IMR-90 (cell line): ENCODE data around the gene MACF1. TPM values are rescaled to one million over a fixed set of nuclear protein-coding genes. Genes with fewer than 3 reads are reported as not detected.

Experiments used
- ATAC-seq: fragments of 200-7000 bp; cut with Tn5 transposase; 2 replicates; pipeline ENCODE4 v1.9.1; 2020; ENCODE audit warnings: low read depth, mild to moderate bottlenecking, moderate library complexity
- BruUV-seq: library from RNA; stranded (reverse); fragments of 400-500 nt; replicated peaks from 2 replicates; lab custom pipeline; 2021; lab: Mats Ljungman, UMichigan
- CTCF ChIA-PET: fragments of 300-600 bp; formaldehyde crosslinking; extraction: SDS; loops from one replicate; lab custom pipeline; 2021; ENCODE audit warnings: antibody characterized with exemption; lab: Yijun Ruan, JAX
- POLR2A ChIA-PET: fragments of 300-600 bp; sonication (Branson Sonifier 250); formaldehyde crosslinking; loops from one replicate; lab custom pipeline; 2022; ENCODE audit warnings: antibody characterized with exemption; ENCODE audit not compliant: unreplicated experiment; lab: Charles Lee
- DNase-seq: peaks from one replicate; pipeline ENCODE4 v3.0.0; 2013
- H2AFZ ChIP-seq: replicated peaks from 2 replicates; pipeline ENCODE3; 2013; ENCODE audit warnings: low read length, mild to moderate bottlenecking; ENCODE audit not compliant: poor library complexity
- H2AK5ac ChIP-seq: 2 replicates; pipeline ENCODE4 v1.6.1; 2013; ENCODE audit warnings: low read depth, low read length, inconsistent platforms
- H2AK9ac ChIP-seq: replicated peaks from 2 replicates; pipeline ENCODE3; 2013; ENCODE audit warnings: mild to moderate bottlenecking, low read depth, low read length, moderate library complexity; ENCODE audit not compliant: poor library complexity
- H2BK120ac ChIP-seq: 2 replicates; pipeline ENCODE4 v1.6.1; 2013; ENCODE audit warnings: low read depth, low read length, inconsistent platforms
- H2BK15ac ChIP-seq: 3 replicates; pipeline ENCODE4 v1.6.1; 2013; ENCODE audit warnings: low read depth, low read length, inconsistent platforms
- H2BK20ac ChIP-seq: 2 replicates; pipeline ENCODE4 v1.6.1; 2013; ENCODE audit warnings: low read depth, mild to moderate bottlenecking, inconsistent platforms, low read length, moderate library complexity
- H2BK5ac ChIP-seq: 2 replicates; pipeline ENCODE4 v1.6.1; 2013; ENCODE audit warnings: mild to moderate bottlenecking, low read depth, low read length, inconsistent platforms; ENCODE audit not compliant: poor library complexity, severe bottlenecking
- H3K14ac ChIP-seq: replicated peaks from 2 replicates; pipeline ENCODE4 v1.6.1; 2013; ENCODE audit warnings: low read depth, low read length, inconsistent platforms
- H3K18ac ChIP-seq: 2 replicates; pipeline ENCODE4 v1.6.1; 2013; ENCODE audit warnings: low read depth, low read length, control low read depth
- H3K23ac ChIP-seq: 2 replicates; pipeline ENCODE4 v1.6.1; 2013; ENCODE audit warnings: low read depth, low read length, inconsistent platforms
- H3K27ac ChIP-seq: 2 replicates; pipeline ENCODE4 v1.5.1; 2013; ENCODE audit warnings: mild to moderate bottlenecking, control low read depth, low read length; ENCODE audit not compliant: insufficient read depth
- H3K27me3 ChIP-seq: 2 replicates; pipeline ENCODE4 v1.6.1; 2013; ENCODE audit warnings: low read length; ENCODE audit not compliant: control insufficient read depth, insufficient read depth
- H3K36me3 ChIP-seq: 2 replicates; pipeline ENCODE4 v1.6.1; 2013; ENCODE audit warnings: low read length, mixed read lengths; ENCODE audit not compliant: control insufficient read depth, insufficient read depth
- H3K4ac ChIP-seq: 2 replicates; pipeline ENCODE4 v1.6.1; 2013; ENCODE audit warnings: low read depth, low read length, inconsistent platforms
- H3K4me1 ChIP-seq: 2 replicates; pipeline ENCODE4 v1.6.1; 2013; ENCODE audit warnings: low read length, mixed read lengths; ENCODE audit not compliant: control insufficient read depth, insufficient read depth
- H3K4me2 ChIP-seq: 2 replicates; pipeline ENCODE4 v1.6.1; 2013; ENCODE audit warnings: low read depth, mild to moderate bottlenecking, control low read depth, low read length, moderate library complexity
- H3K4me3 ChIP-seq: 2 replicates; pipeline ENCODE4 v1.5.1; 2013; ENCODE audit warnings: low read depth, mild to moderate bottlenecking, control low read depth, low read length, moderate library complexity; ENCODE audit not compliant: insufficient read depth
- H3K56ac ChIP-seq: 2 replicates; pipeline ENCODE4 v1.6.1; 2013; ENCODE audit warnings: low read length, inconsistent platforms; ENCODE audit not compliant: insufficient read depth; ENCODE audit errors: extremely low read depth
- H3K79me1 ChIP-seq, 2 experiments: 2 replicates each; pipeline ENCODE4 v1.6.1; 2013; ENCODE audit warnings: low read length in 2 of 2, inconsistent platforms in 1 of 2, low read depth in 1 of 2
- H3K9ac ChIP-seq: 2 replicates; pipeline ENCODE4 v1.6.1; 2013; ENCODE audit warnings: low read depth, low read length, control low read depth
- H3K9me1 ChIP-seq: 2 replicates; pipeline ENCODE4 v1.6.1; 2013; ENCODE audit warnings: low read length, inconsistent platforms; ENCODE audit not compliant: insufficient read depth
- H3K9me3 ChIP-seq: 2 replicates; pipeline ENCODE4 v1.6.1; 2013; ENCODE audit warnings: low read length; ENCODE audit not compliant: control insufficient read depth, insufficient read depth
- H4K20me1 ChIP-seq: 2 replicates; pipeline ENCODE4 v1.6.1; 2013; ENCODE audit warnings: low read length, inconsistent platforms; ENCODE audit not compliant: insufficient read depth
- H4K5ac ChIP-seq: 2 replicates; pipeline ENCODE4 v1.6.1; 2013; ENCODE audit warnings: mild to moderate bottlenecking, low read depth, low read length, control low read depth
- H4K8ac ChIP-seq, 2 experiments: 2 replicates each; pipeline ENCODE4 v1.6.1; 2013; ENCODE audit warnings: low read depth in 2 of 2, low read length in 2 of 2, control low read depth in 1 of 2, inconsistent platforms in 1 of 2
- H4K91ac ChIP-seq: 2 replicates; pipeline ENCODE4 v1.6.1; 2013; ENCODE audit warnings: low read depth, low read length, inconsistent platforms; ENCODE audit not compliant: insufficient read depth
- CEBPB ChIP-seq: IDR thresholded peaks from 2 replicates; pipeline ENCODE4 v1.6.1; 2012; ENCODE audit warnings: low read depth, low read length, improper control_type of control experiment
- FOS ChIP-seq: fragments of 150-350 bp; IDR thresholded peaks from 2 replicates; pipeline ENCODE4 v1.6.1; 2016; ENCODE audit warnings: low read depth, low read length
- USF2 ChIP-seq: fragments of 150-350 bp; IDR thresholded peaks from 2 replicates; pipeline ENCODE4 v1.6.1; 2017; ENCODE audit warnings: mild to moderate bottlenecking, antibody characterized with exemption, low read length, low read depth
- WGBS, 2 experiments: methylation state at CpG; one replicate each; pipeline versions ENCODE4 v1.1.5 to v1.1.7; 2013; ENCODE audit warnings: missing lambda C conversion rate in 2 of 2; ENCODE audit not compliant: insufficient read length in 1 of 2; ENCODE audit errors: extremely low coverage in 2 of 2; 5-methylcytosine and 5-hydroxymethylcytosine counted together
- dilution Hi-C: fragments of 300-500 bp; cut with HindIII; formaldehyde crosslinking; loops from one replicate; pipeline ENCODE4 v1.14.3; 2018; ENCODE audit warnings: low sequenced_read_pairs; ENCODE audit not compliant: unreplicated experiment
- in situ Hi-C: fragments of 300-500 bp; cut with MboI; formaldehyde crosslinking; loops from 3 replicates; pipeline ENCODE4 v1.14.3; 2019; ENCODE audit warnings: low sequenced_read_pairs, inconsistent platforms, mixed read lengths
- intact Hi-C: fragments of 100-400 bp; cut with micrococcal nuclease; formaldehyde crosslinking; loops from 2 replicates; pipeline ENCODE4 v1.10.0; 2022
- polyA plus RNA-seq, 3 experiments: library from polyadenylated mRNA; depleted of rRNA; stranded (reverse); fragments of >200 nt; gene quantifications; 2 replicates each; pipeline ENCODE4 v1.2.3, GENCODE V29; 2012; ENCODE audit warnings: low replicate concordance in 1 of 3
- total RNA-seq: library from RNA; depleted of rRNA; stranded (reverse); fragments of >200 nt; gene quantifications from 2 replicates; pipeline ENCODE4 v1.2.3, GENCODE V29; 2012

MACF1 gene
- total and polyA plus RNA-seq, 2 of the 4 experiments (the other 2 are of a cell fraction): 67.6 to 369 TPM

GRCh38 chr1:39292401-39292800 is 87.9 kb downstream of the MACF1 start:
- H3K4ac ChIP-seq: no peak overlapping the region
- H3K4me2 ChIP-seq: no peak overlapping the region
- no peak overlapping the region for H2BK120ac ChIP-seq
- H4K5ac ChIP-seq: no peak overlapping the region
- H2AK9ac ChIP-seq: no peak overlapping the region
- dilution Hi-C loops (no loop called here), intact Hi-C loops (no loop called here), in situ Hi-C loops (no loop called here)
- H2AK5ac ChIP-seq: no peak overlapping the region
- no peak overlapping the region for H3K14ac ChIP-seq
- TF ChIP-seq FOS: no peak
- no peak for TF ChIP-seq USF2
- TF ChIP-seq CEBPB: no peak
- no peaks in the 10 kb centered on the region for H3K27me3 ChIP-seq
- H2BK15ac ChIP-seq: no peak overlapping the region
- H4K20me1 ChIP-seq: peaks cover 13% of the 10 kb centered on the region; the same call in 1 of the 2 replicates
- no peak overlapping the region for H2BK5ac ChIP-seq
- H3K79me1 ChIP-seq: peaks cover 22 to 47% of the 10 kb centered on the region in 2 experiments
- CTCF ChIA-PET: no interaction called here
- no peak overlapping the region for H3K18ac ChIP-seq
- BruUV-seq: no TSS peak
- no peak overlapping the region for H4K91ac ChIP-seq
- H2AFZ ChIP-seq: no peak overlapping the region
- H3K4me3 ChIP-seq: no peak overlapping the region
- peaks cover 47% of the 10 kb centered on the region for H3K36me3 ChIP-seq
- WGBS, 2 experiments: no CpG with 5 or more reads among the region's 1 CpG
- POLR2A ChIA-PET: no interaction called here
- DNase-seq (no peak), ATAC-seq (no peak)
- no peak overlapping the region for H3K27ac ChIP-seq
- H3K23ac ChIP-seq: 0 out of 2 replicates have a peak overlapping the region, but pooled peaks have one; percentile 31
- H3K4me1 ChIP-seq: peaks cover 3% of the 10 kb centered on the region
- no peaks in the 10 kb centered on the region for H3K9me3 ChIP-seq
- H4K8ac ChIP-seq: no peak overlapping the region
- H3K9me1 ChIP-seq: peaks cover 8% of the 10 kb centered on the region
- no peak overlapping the region for H3K56ac ChIP-seq
- no peak overlapping the region for H3K9ac ChIP-seq
- no peak overlapping the region for H2BK20ac ChIP-seq
